ENCODE data around the gene PIK3R5.
A peak's percentile ranks its signal among the peaks of the same experiment; 100 is the strongest.

PIK3R5 gene

DNA sequence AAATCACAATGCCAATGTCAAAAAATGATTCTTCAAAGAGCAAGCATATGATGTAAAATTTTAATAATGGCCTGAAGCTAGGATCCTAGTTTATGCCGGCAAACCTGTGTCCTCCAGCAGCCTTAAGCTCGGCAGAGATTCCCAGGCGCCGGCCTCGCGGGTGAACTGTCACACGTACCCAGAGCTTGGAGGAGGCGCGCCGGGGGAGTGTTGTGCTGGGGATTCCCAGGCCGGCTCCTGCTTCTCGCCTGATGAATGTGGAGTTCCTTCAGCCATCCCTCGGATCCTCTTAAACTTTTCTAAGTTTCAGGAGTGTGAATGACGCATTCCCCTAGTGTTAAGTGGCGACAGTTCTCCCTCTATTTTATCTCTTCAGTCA, 36.7 kb upstream of the PIK3R5 start:
- Histone ChIP-seq H3K4me3 (replicated peaks; ENCODE audit: low read depth, low read length) (no peak overlapping the region), H3K27me3 (replicated peaks; ENCODE audit: control insufficient read depth, insufficient read depth, low read length) (peaks cover 1% of the 10 kb centered on the region), H3K36me3 (ENCODE audit: control insufficient read depth, insufficient read depth, low read length) (no peaks in the 10 kb centered on the region)
- TF ChIP-seq, protein P1, sequence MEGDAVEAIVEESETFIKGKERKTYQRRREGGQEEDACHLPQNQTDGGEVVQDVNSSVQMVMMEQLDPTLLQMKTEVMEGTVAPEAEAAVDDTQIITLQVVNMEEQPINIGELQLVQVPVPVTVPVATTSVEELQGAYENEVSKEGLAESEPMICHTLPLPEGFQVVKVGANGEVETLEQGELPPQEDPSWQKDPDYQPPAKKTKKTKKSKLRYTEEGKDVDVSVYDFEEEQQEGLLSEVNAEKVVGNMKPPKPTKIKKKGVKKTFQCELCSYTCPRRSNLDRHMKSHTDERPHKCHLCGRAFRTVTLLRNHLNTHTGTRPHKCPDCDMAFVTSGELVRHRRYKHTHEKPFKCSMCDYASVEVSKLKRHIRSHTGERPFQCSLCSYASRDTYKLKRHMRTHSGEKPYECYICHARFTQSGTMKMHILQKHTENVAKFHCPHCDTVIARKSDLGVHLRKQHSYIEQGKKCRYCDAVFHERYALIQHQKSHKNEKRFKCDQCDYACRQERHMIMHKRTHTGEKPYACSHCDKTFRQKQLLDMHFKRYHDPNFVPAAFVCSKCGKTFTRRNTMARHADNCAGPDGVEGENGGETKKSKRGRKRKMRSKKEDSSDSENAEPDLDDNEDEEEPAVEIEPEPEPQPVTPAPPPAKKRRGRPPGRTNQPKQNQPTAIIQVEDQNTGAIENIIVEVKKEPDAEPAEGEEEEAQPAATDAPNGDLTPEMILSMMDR (IDR thresholded peaks at IDR 0.05; ENCODE audit: insufficient read depth, low read length, poor library complexity, severe bottlenecking) = no peak
- no peak for DNase-seq (ENCODE audit: extremely low read depth, insufficient read length)

DNA sequence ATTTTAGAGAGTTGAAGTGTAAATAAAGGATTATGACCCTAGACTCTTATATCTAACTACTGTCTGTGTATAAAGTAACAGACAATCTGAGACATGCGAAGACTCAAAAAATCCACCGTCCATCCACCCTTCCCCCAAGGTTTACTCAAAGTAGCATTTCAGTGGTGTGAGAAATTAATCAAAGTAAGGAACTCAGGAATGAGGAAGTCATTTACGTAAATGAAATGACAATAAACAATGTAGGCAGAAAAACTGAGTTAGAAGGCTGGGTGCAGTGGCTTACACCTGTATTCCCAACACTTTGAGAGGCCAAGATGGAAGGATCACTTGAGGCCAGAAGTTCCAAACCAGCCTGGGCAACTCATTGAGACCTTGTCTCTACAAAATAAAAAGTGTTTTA, 36.1 kb upstream of the PIK3R5 start:
- no peak overlapping the region for H3K4me3 ChIP-seq (replicated peaks; ENCODE audit: low read depth, low read length)
- no peak for DNase-seq (ENCODE audit: extremely low read depth, insufficient read length)
- no peaks in the 10 kb centered on the region for H3K36me3 ChIP-seq (ENCODE audit: control insufficient read depth, insufficient read depth, low read length)
- peaks cover 1% of the 10 kb centered on the region for H3K27me3 ChIP-seq (replicated peaks; ENCODE audit: control insufficient read depth, insufficient read depth, low read length)
- TF ChIP-seq, protein P1 (IDR thresholded peaks at IDR 0.05; ENCODE audit: insufficient read depth, low read length, poor library complexity, severe bottlenecking) = no peak

DNA sequence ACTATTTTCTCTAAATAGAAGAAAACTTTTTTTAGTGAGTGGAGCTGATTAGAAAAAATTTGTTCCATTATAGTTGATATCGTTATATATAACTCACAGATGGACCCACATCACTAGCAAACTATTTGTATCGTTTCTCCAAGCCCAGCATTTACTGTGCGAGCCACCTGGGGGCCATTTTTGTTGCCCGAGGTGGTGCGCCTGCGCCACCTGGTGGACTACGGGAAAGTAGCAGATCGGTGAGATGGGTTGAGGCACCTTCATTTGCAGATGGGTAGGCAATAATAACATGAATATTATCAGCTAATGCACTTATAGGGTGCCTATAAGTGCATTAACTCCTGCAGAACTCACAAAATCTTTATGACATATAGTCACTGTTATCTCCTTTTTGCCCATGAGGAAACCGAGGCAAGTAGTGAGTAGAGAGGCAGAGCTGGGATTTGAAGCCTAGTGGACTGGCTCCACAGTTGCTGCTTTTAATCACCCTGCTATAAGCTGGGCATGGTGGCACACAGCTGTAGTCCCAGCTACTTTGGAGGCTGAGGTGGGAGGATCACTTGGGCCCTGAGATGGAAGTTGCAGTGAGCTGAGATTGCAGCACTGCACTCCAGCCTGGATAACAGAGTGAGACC, 32.6 kb upstream of the PIK3R5 start:
- TF ChIP-seq, protein P1 (IDR thresholded peaks at IDR 0.05; ENCODE audit: insufficient read depth, low read length, poor library complexity, severe bottlenecking) = peak; percentile 93
- Histone ChIP-seq H3K27me3 (replicated peaks; ENCODE audit: control insufficient read depth, insufficient read depth, low read length) (peaks cover 1% of the 10 kb centered on the region; the same call in 1 of the 2 replicates), H3K4me3 (replicated peaks; ENCODE audit: low read depth, low read length) (no peak overlapping the region), H3K36me3 (ENCODE audit: control insufficient read depth, insufficient read depth, low read length) (no peaks in the 10 kb centered on the region)
- peak; percentile 75 for DNase-seq (ENCODE audit: extremely low read depth, insufficient read length)

DNA sequence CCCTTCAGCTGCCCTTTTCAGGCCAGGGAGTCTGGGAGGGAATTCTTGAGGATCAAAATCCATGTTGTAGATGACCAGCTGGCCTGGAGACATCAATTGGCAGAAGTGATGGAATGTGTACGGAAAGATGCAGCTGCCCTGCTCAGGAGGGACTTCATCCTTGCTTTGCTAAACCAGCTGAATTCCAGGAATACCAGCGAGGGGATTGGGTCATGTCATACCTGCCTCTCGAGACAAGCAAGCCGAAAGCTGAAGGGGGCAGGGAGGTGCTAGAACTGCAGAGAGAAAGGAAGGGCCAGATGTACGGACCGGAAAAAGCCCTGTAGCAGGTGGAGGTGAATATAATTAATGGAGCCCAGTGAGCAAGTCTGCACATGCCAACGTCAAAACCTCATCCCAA, 30.2 kb upstream of the PIK3R5 start:
- no peaks in the 10 kb centered on the region for H3K27me3 ChIP-seq (replicated peaks; ENCODE audit: control insufficient read depth, insufficient read depth, low read length)

DNA sequence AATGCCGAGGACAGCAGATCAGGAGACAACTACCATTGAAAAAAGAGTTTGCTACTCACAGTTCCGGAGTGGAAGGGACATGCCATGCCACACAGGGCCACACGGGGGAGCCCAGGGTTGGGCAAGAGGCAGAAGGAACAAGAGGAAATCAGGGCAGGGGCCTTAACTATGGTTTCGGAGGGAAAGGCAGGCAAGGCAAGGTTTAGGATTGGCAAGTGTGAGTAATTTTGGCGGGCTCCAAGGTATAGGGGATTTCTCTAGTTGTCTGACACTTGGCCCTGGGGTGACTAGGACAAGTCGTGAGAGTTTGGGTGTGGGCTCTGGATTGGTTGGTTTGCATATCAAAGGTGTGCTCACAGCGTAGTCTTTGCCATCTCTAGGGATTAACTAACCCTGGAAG, 28.8 kb upstream of the PIK3R5 start:
- no peaks in the 10 kb centered on the region for H3K27me3 ChIP-seq (replicated peaks; ENCODE audit: control insufficient read depth, insufficient read depth, low read length)
- DNase-seq (ENCODE audit: extremely low read depth, insufficient read length) = peak; percentile 70
- no peak overlapping the region for H3K4me3 ChIP-seq (replicated peaks; ENCODE audit: low read depth, low read length)
- no peaks in the 10 kb centered on the region for H3K36me3 ChIP-seq (ENCODE audit: control insufficient read depth, insufficient read depth, low read length)
- TF ChIP-seq, protein P1 (IDR thresholded peaks at IDR 0.05; ENCODE audit: insufficient read depth, low read length, poor library complexity, severe bottlenecking) = peak; percentile 76

More for the DNA sequence above, 30.2 kb upstream of the PIK3R5 start:
- Histone ChIP-seq H3K36me3 (ENCODE audit: control insufficient read depth, insufficient read depth, low read length) (no peaks in the 10 kb centered on the region), H3K4me3 (replicated peaks; ENCODE audit: low read depth, low read length) (no peak overlapping the region)
- TF ChIP-seq, protein P1 (IDR thresholded peaks at IDR 0.05; ENCODE audit: insufficient read depth, low read length, poor library complexity, severe bottlenecking) = no peak
- DNase-seq (ENCODE audit: extremely low read depth, insufficient read length) = no peak
